Forelimb muscle (tissue), 1 donor: ENCODE data around the gene OR6K3. TPM values are rescaled to one million over a fixed set of nuclear protein-coding genes. Genes with fewer than 3 reads are reported as not detected.

Source experiments
- DNase-seq: peaks from one replicate; pipeline ENCODE4 v3.0.0-alpha.2; 2013; ENCODE audit warnings: low read depth
- polyA plus RNA-seq: library from polyadenylated mRNA; unstranded; fragments of 120-200 nt; gene quantifications from one replicate; pipeline ENCODE4 v1.2.1, GENCODE V29; 2013; ENCODE audit not compliant: insufficient read length

Gene OR6K3
- polyA plus RNA-seq, 1 donor: not detected

- peak; percentile 2 for DNase-seq
These were observed 34.2 kb downstream of the OR6K3 start, which contains the start of gene SPTA1 for GRCh38 chr1:158686111-158687009. SPTA1 (minus strand) TSS chr1:158686715; CDS start chr1:158686517, 198 bp downstream.

- no peak for DNase-seq
These were observed 35.4 kb downstream of the OR6K3 start for GRCh38 chr1:158685085-158685484.

DNA sequence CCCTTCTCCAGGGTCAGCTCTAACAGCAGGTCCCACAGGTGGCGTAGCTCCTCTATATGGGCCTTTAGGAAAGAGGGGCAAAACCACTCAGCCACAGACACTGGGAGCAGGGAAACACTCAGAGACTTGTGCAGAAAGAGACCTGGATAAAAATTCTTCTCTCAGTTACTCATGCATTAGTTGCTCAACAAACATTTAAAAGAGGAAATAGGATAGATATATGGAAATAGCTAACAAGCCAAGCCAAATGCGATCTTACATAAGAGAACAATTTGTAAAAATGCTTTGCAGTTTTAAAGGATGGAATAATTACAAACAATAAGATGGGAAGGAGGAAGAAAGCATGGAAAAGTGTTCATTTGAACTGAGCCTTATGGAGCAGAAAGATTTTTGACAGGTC is 38.9 kb downstream of the OR6K3 start:
- DNase-seq: no peak

DNA sequence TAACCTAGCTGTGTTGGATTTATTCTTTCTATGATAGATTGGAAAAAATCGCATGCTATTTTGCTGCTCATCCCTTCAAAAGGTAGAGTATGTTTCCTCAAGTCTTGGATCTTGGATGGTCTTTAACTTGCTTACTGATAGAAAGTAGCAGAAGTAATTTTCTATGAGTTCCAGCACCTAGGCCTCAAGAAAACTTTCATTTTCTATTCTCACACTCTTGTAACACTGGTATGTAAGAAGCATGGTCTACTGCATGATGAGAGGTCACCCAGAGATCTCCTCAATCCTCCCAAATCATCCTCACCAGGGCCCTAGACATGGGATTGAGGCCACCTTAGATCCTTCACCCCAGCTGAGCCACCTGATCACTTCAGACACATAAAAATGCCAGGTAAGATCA is 41.2 kb downstream of the OR6K3 start:
- no peak for DNase-seq

- no peak for DNase-seq
These were observed 44.8 kb downstream of the OR6K3 start for GRCh38 chr1:158675563-158676323.

- no peak for DNase-seq
These were observed 46.2 kb downstream of the OR6K3 start for GRCh38 chr1:158674302-158674701.

Other genes with a start within 250 kb of the OR6K3 start
- not detected for gene OR10R2, start 248.5 kb downstream of the OR6K3 start, polyA plus RNA-seq
- gene OR6Y1, start 166.3 kb downstream of the OR6K3 start, polyA plus RNA-seq: not detected
- gene OR6P1, start 150.1 kb downstream of the OR6K3 start, polyA plus RNA-seq: not detected
- gene OR10X1, start 140.8 kb downstream of the OR6K3 start, polyA plus RNA-seq: not detected
- gene OR10Z1, start 115.5 kb downstream of the OR6K3 start, polyA plus RNA-seq: 0.13 TPM
- gene SPTA1, start 34.0 kb downstream of the OR6K3 start, polyA plus RNA-seq: 3.2 TPM
- not detected for gene OR6K2, start 20.1 kb downstream of the OR6K3 start, polyA plus RNA-seq
- not detected for gene OR6K6, start 34.0 kb upstream of the OR6K3 start, polyA plus RNA-seq
- gene OR6N1, start 51.5 kb upstream of the OR6K3 start, polyA plus RNA-seq: not detected
- gene OR6N2, start 60.5 kb upstream of the OR6K3 start, polyA plus RNA-seq: not detected
- gene MNDA, start 110.6 kb upstream of the OR6K3 start, polyA plus RNA-seq: 2.9 TPM
- 0.22 TPM for gene PYHIN1, start 210.8 kb upstream of the OR6K3 start, polyA plus RNA-seq